ENCODE measurements around the gene SEMA3A.
"Not testable (repeated sequence)": the region's sequence is repeated elsewhere in the genome, so short reads cannot be mapped to it uniquely, and the experiment has no call there.

The SEMA3A gene

GRCh38 chr7:84230491-84230890 lies 35.9 kb upstream of the SEMA3A start:
- TF ChIP-seq CTCF (IDR thresholded peaks at IDR 0.05; ENCODE audit: low read depth, low read length, missing control alignments): no peak
- no peak for DNase-seq (ENCODE audit: low read depth)
- no peak overlapping the region for H3K4me3 ChIP-seq (ENCODE audit: low read depth, low read length)
- in situ Hi-C loops (cut with HindIII; ENCODE audit: low sequenced_read_pairs): no loop called here

- no peak for DNase-seq (ENCODE audit: low read depth)
- no peak for TF ChIP-seq CTCF (IDR thresholded peaks at IDR 0.05; ENCODE audit: low read depth, low read length, missing control alignments)
- in situ Hi-C loops (cut with HindIII; ENCODE audit: low sequenced_read_pairs): no loop called here
- no peak overlapping the region for H3K4me3 ChIP-seq (ENCODE audit: low read depth, low read length)
These were observed 33.9 kb upstream of the SEMA3A start for GRCh38 chr7:84228526-84228925.

- no peak for DNase-seq (ENCODE audit: low read depth)
- in situ Hi-C loops (cut with HindIII; ENCODE audit: low sequenced_read_pairs): no loop called here
- no peak for TF ChIP-seq CTCF (IDR thresholded peaks at IDR 0.05; ENCODE audit: low read depth, low read length, missing control alignments)
- no peak overlapping the region for H3K4me3 ChIP-seq (ENCODE audit: low read depth, low read length)
These were observed 32.2 kb upstream of the SEMA3A start for GRCh38 chr7:84226759-84227158.

- DNase-seq (ENCODE audit: low read depth): no peak
- no peak for TF ChIP-seq CTCF (IDR thresholded peaks at IDR 0.05; ENCODE audit: low read depth, low read length, missing control alignments)
- H3K4me3 ChIP-seq (ENCODE audit: low read depth, low read length): no peak overlapping the region
- in situ Hi-C loops (cut with HindIII; ENCODE audit: low sequenced_read_pairs): no loop called here
These were observed 29.9 kb upstream of the SEMA3A start for GRCh38 chr7:84224505-84224904.

- no peak for TF ChIP-seq CTCF (IDR thresholded peaks at IDR 0.05; ENCODE audit: low read depth, low read length, missing control alignments)
- in situ Hi-C loops (cut with HindIII; ENCODE audit: low sequenced_read_pairs): no loop called here
- DNase-seq (ENCODE audit: low read depth): no peak
- no peak overlapping the region for H3K4me3 ChIP-seq (ENCODE audit: low read depth, low read length)
These were observed 24.7 kb upstream of the SEMA3A start for GRCh38 chr7:84219310-84219709.

GRCh38 chr7:84218681-84219080 lies 24.1 kb upstream of the SEMA3A start:
- no peak for TF ChIP-seq CTCF (IDR thresholded peaks at IDR 0.05; ENCODE audit: low read depth, low read length, missing control alignments)
- in situ Hi-C loops (cut with HindIII; ENCODE audit: low sequenced_read_pairs): no loop called here

GRCh38 chr7:84216472-84216871 lies 21.9 kb upstream of the SEMA3A start:
- no peak for TF ChIP-seq CTCF (IDR thresholded peaks at IDR 0.05; ENCODE audit: low read depth, low read length, missing control alignments)
- H3K4me3 ChIP-seq (ENCODE audit: low read depth, low read length): no peak overlapping the region
- DNase-seq (ENCODE audit: low read depth): no peak
- in situ Hi-C loops (cut with HindIII; ENCODE audit: low sequenced_read_pairs): no loop called here

More at GRCh38 chr7:84218681-84219080, 24.1 kb upstream of the SEMA3A start:
- no peak overlapping the region for H3K4me3 ChIP-seq (ENCODE audit: low read depth, low read length)
- DNase-seq (ENCODE audit: low read depth): no peak

- DNase-seq (ENCODE audit: low read depth); in situ Hi-C loops (cut with HindIII; ENCODE audit: low sequenced_read_pairs); H3K4me3 ChIP-seq (ENCODE audit: low read depth, low read length): not testable (repeated sequence)
These were observed 20.2 kb upstream of the SEMA3A start for GRCh38 chr7:84214757-84215156.
